Measurements from ENCODE around the gene SF3A1. TPM values are rescaled to one million over a fixed set of nuclear protein-coding genes. Genes with fewer than 3 reads are reported as not detected.

The SF3A1 gene
- total and polyA plus RNA-seq, 9 of the 15 experiments (the other 6 are each of a cell fraction or from before 2014, with no cell fraction given): 6.7 to 228 (median 13.0) TPM

DNA sequence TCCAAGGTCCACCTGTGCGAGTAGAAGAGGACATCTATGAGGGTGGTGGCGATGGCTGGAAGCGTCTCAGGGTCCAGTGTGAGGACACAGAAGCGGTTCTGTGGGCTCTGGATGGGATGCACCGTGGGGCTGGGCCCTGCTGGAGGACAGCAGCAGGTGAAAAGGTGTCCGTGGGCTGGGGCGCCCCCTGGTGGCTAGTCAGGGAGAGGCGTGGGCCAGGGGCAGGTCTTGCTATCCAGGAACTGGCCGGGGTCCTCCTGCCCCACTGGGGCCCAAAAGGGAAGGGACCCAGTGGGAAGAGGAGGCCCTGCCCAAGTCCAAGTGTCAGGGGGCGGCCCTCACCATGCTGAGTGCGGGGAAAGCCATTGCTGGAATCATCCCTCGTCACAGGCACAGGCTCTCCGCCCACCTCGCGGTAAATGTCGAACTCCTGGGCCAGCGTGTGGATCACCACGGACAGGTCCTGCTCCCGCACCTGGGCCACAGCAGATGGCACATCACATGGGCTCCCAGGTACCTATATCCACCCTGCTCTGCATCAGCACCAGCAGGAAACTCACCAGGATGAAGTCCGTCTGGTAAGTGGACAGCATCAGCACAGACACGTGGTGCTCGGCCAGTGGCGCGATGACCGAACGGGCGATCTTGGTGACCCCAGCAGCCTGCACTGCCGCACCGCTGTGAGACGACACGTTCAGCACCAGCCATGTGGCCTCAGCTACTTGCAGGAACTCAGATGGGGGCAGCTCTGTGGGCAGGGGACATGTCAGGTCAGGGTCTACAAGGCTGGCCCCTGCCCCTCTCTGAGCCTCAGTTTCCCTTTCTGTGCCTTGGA, 69.7 kb downstream of the SF3A1 start (continued):
- TF ChIP-seq, protein P1, sequence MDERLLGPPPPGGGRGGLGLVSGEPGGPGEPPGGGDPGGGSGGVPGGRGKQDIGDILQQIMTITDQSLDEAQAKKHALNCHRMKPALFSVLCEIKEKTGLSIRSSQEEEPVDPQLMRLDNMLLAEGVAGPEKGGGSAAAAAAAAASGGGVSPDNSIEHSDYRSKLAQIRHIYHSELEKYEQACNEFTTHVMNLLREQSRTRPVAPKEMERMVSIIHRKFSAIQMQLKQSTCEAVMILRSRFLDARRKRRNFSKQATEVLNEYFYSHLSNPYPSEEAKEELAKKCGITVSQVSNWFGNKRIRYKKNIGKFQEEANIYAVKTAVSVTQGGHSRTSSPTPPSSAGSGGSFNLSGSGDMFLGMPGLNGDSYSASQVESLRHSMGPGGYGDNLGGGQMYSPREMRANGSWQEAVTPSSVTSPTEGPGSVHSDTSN (CRISPR knock-in tag; IDR thresholded peaks at IDR 0.05; ENCODE audit: low read depth): no peak
- TF ChIP-seq, protein P1 (tag; conservative IDR thresholded peaks at IDR 0.05; ENCODE audit: low read depth): no peak
- no peak for TF ChIP-seq GTF2A2 (tag; IDR thresholded peaks at IDR 0.05)
- TF ChIP-seq KDM1A (IDR thresholded peaks at IDR 0.05): no peak
- no peak for TF ChIP-seq GATAD2B (IDR thresholded peaks at IDR 0.05; ENCODE audit: borderline replicate concordance)
- TF ChIP-seq ZNF232 (CRISPR knock-in tag; IDR thresholded peaks at IDR 0.05): no peak
- no peak for TF ChIP-seq KHSRP (IDR thresholded peaks at IDR 0.05)
- no peak for TF ChIP-seq ZNF224 (CRISPR knock-in tag; IDR thresholded peaks at IDR 0.05)
- TF ChIP-seq, protein P2, sequence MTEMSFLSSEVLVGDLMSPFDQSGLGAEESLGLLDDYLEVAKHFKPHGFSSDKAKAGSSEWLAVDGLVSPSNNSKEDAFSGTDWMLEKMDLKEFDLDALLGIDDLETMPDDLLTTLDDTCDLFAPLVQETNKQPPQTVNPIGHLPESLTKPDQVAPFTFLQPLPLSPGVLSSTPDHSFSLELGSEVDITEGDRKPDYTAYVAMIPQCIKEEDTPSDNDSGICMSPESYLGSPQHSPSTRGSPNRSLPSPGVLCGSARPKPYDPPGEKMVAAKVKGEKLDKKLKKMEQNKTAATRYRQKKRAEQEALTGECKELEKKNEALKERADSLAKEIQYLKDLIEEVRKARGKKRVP (CRISPR knock-in tag; IDR thresholded peaks at IDR 0.05): no peak
- peak; percentile 78 for TF ChIP-seq STAG1 (CRISPR knock-in tag; IDR thresholded peaks at IDR 0.05; ENCODE audit: borderline replicate concordance)
- TF ChIP-seq ZNF274 (IDR thresholded peaks at IDR 0.05; ENCODE audit: borderline replicate concordance, low read depth, low read length): no peak
- TF ChIP-seq CTBP1 (IDR thresholded peaks at IDR 0.05; ENCODE audit: borderline replicate concordance): 0 out of 2 replicates have a peak, but pooled peaks have one; percentile 10
- TF ChIP-seq NR4A1 (CRISPR knock-in tag; IDR thresholded peaks at IDR 0.05): no peak
- TF ChIP-seq NR4A1 (tag; IDR thresholded peaks at IDR 0.05): no peak
- no peak for TF ChIP-seq ZNF76 (CRISPR knock-in tag; IDR thresholded peaks at IDR 0.05; ENCODE audit: borderline replicate concordance)
- peak; percentile 13; the same call in 1 of the 2 replicates for TF ChIP-seq MYC (IDR thresholded peaks at IDR 0.05; ENCODE audit: low read depth, low read length)
- TF ChIP-seq MYC (CRISPR knock-in tag; IDR thresholded peaks at IDR 0.05; ENCODE audit: borderline replicate concordance, low read depth): no peak
- TF ChIP-seq, protein P3, sequence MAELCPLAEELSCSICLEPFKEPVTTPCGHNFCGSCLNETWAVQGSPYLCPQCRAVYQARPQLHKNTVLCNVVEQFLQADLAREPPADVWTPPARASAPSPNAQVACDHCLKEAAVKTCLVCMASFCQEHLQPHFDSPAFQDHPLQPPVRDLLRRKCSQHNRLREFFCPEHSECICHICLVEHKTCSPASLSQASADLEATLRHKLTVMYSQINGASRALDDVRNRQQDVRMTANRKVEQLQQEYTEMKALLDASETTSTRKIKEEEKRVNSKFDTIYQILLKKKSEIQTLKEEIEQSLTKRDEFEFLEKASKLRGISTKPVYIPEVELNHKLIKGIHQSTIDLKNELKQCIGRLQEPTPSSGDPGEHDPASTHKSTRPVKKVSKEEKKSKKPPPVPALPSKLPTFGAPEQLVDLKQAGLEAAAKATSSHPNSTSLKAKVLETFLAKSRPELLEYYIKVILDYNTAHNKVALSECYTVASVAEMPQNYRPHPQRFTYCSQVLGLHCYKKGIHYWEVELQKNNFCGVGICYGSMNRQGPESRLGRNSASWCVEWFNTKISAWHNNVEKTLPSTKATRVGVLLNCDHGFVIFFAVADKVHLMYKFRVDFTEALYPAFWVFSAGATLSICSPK (IDR thresholded peaks at IDR 0.05; ENCODE audit: borderline replicate concordance): no peak
- no peak for TF ChIP-seq GABPB1 (CRISPR knock-in tag; IDR thresholded peaks at IDR 0.05)
- no peak for TF ChIP-seq DNMT1 (IDR thresholded peaks at IDR 0.05)
- TF ChIP-seq, protein P4, sequence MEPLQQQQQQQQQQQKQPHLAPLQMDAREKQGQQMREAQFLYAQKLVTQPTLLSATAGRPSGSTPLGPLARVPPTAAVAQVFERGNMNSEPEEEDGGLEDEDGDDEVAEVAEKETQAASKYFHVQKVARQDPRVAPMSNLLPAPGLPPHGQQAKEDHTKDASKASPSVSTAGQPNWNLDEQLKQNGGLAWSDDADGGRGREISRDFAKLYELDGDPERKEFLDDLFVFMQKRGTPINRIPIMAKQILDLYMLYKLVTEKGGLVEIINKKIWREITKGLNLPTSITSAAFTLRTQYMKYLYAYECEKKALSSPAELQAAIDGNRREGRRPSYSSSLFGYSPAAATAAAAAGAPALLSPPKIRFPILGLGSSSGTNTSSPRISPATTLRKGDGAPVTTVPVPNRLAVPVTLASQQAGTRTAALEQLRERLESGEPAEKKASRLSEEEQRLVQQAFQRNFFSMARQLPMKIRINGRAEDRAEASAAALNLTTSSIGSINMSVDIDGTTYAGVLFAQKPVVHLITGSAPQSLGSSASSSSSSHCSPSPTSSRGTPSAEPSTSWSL (CRISPR knock-in tag; IDR thresholded peaks at IDR 0.05; ENCODE audit: borderline replicate concordance): no peak

All from K562 (cell line).